Measurements from ENCODE around the gene NINJ1. TPM values are rescaled to one million over a fixed set of nuclear protein-coding genes. Genes with fewer than 3 reads are reported as not detected.

Gene NINJ1
- total RNA-seq, 1 donor from 2014 or later: 13.4 TPM

DNA sequence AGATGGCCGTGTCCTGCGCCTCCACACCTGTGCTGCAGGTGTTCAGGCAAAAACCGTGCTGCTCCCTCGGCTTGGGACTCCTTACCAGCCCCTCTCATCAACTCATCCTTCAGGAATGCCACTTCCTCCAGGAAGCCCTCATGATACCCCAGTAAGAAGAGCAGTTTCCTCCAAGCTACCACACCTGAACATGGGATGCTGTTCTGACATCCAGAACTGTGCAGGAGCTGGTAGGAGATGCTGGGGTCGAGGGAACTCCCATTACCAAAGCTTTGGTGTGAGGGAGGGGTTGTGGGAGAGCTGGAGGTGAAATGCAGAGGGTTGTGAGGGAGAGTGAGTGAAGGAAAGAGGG is 19.1 kb downstream of the NINJ1 start:
- TF ChIP-seq, protein P1, sequence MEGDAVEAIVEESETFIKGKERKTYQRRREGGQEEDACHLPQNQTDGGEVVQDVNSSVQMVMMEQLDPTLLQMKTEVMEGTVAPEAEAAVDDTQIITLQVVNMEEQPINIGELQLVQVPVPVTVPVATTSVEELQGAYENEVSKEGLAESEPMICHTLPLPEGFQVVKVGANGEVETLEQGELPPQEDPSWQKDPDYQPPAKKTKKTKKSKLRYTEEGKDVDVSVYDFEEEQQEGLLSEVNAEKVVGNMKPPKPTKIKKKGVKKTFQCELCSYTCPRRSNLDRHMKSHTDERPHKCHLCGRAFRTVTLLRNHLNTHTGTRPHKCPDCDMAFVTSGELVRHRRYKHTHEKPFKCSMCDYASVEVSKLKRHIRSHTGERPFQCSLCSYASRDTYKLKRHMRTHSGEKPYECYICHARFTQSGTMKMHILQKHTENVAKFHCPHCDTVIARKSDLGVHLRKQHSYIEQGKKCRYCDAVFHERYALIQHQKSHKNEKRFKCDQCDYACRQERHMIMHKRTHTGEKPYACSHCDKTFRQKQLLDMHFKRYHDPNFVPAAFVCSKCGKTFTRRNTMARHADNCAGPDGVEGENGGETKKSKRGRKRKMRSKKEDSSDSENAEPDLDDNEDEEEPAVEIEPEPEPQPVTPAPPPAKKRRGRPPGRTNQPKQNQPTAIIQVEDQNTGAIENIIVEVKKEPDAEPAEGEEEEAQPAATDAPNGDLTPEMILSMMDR (IDR thresholded peaks at IDR 0.05; ENCODE audit: insufficient read depth, low read length, severe bottlenecking): no peak
- no peak overlapping the region for H3K4me3 ChIP-seq (ENCODE audit: low read depth, low read length)
- no peak for FAIRE-seq
- H3K36me3 ChIP-seq (ENCODE audit: control insufficient read depth, insufficient read depth, low read length): peaks cover 12% of the 10 kb centered on the region
- H3K27me3 ChIP-seq (ENCODE audit: control insufficient read depth, insufficient read depth, low read length): no peaks in the 10 kb centered on the region
- no peak for DNase-seq (ENCODE audit: low read depth)

DNA sequence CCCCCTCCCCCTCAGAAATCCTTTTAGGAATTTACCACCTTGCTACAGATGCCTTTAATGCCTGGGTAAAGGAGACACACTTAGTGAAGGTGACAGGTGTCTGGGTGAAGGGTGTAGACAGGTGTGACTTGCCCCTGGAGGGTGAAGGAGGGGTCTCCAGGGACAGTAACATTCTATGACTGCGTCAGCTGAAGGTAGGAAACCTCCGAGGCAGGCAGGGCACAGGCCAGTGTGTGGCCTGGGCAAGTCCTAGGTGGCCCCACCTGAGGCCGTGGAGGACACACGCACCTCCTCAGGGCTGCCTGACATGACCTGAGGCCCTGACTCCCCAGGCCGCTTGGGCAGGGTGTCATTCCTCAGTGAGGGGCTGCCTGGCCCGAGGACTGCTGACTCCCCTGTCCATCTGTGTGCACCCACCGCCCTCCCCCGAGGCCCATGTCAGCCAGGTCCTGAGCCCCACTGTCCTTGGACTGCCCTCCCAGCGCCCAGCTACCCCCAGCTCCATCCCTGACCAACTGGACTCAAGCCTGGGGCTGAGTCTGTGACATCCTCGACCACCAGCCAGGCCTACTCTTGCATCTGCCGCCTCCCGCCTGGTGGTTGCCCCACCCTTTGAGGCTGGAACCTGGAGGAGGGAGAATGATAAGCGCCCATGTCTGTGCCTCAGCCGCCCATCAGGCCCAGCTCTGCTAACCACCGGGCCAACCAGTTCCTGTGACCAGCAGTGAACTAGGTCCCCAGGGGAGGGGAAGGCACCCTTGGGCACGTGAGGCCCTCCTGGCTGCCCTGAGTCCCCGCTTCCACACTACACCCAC is 19.7 kb downstream of the NINJ1 start:
- Histone ChIP-seq H3K27me3 (ENCODE audit: control insufficient read depth, insufficient read depth, low read length) (no peaks in the 10 kb centered on the region), H3K36me3 (ENCODE audit: control insufficient read depth, insufficient read depth, low read length) (peaks cover 13% of the 10 kb centered on the region), H3K4me3 (ENCODE audit: low read depth, low read length) (no peak overlapping the region)
- TF ChIP-seq, protein P1 (IDR thresholded peaks at IDR 0.05; ENCODE audit: insufficient read depth, low read length, severe bottlenecking): no peak
- FAIRE-seq (no peak), DNase-seq (ENCODE audit: low read depth) (no peak)

DNA sequence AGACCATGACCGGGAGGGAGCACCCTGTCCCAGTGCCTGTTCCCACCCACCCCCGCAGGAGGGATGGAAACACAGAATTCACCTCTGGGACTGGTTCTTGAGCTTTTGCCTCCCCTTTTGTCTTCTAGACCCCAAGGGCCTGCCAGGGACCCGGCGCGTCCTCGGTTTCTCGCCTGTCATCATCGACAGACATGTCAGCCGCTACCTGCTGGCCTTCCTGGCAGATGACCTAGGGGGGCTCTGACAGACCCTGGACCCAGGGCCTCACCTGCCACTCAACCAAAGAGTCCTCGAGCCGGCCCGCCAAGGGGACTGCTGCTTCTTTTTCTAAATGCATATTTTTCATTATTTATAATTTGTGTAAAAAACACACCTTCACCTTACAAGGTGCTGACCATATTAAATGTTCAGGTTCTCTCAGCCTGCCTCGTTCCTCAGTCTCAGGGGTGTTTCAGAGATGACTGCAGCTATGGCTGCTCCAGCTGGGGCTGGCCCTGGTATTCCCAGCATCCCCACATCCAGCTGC is 21.1 kb downstream of the NINJ1 start:
- FAIRE-seq (no peak), DNase-seq (ENCODE audit: low read depth) (no peak)
- H3K27me3 ChIP-seq (ENCODE audit: control insufficient read depth, insufficient read depth, low read length): no peaks in the 10 kb centered on the region
- TF ChIP-seq, protein P1 (IDR thresholded peaks at IDR 0.05; ENCODE audit: insufficient read depth, low read length, severe bottlenecking): no peak
- H3K4me3 ChIP-seq (ENCODE audit: low read depth, low read length): no peak overlapping the region
- peaks cover 17% of the 10 kb centered on the region for H3K36me3 ChIP-seq (ENCODE audit: control insufficient read depth, insufficient read depth, low read length)

DNA sequence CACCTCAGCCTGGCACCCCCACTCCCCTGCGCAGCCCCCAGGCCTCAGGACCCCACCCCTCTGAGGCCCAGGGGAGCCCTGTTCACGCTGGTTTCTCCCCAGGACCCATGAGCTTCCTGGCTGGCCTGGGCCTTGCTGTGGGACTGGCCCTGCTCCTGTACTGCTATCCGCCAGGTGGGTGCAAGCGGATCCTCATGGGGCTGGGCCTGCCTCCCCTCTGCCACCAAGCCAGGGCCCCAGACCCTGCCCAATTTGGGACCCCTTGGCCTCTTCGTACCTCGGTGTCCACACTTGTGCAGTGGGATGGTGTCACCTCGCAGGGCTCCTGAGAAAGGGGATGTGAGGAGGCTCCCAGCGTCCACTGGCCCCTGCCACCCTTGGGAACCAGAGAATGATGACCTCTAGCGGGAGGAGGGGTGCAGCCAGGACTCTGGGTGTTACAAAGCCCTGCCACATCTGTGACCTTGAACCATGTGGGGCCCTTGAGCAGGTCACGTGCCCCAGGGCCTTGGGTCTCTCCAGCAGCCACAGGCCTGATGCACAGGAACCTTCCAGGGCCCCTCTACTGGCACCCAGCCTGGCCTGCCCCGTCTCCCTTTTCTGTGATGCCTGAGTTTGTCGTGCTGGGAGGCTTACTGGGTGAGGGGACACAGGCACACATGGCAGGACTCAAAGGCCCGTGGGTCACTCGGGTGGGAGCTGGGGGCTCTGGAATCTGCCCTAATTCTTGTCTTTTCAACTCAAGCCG is 21.8 kb downstream of the NINJ1 start:
- DNase-seq (ENCODE audit: low read depth) (no peak), FAIRE-seq (no peak)
- TF ChIP-seq, protein P1 (IDR thresholded peaks at IDR 0.05; ENCODE audit: insufficient read depth, low read length, severe bottlenecking): no peak

DNA sequence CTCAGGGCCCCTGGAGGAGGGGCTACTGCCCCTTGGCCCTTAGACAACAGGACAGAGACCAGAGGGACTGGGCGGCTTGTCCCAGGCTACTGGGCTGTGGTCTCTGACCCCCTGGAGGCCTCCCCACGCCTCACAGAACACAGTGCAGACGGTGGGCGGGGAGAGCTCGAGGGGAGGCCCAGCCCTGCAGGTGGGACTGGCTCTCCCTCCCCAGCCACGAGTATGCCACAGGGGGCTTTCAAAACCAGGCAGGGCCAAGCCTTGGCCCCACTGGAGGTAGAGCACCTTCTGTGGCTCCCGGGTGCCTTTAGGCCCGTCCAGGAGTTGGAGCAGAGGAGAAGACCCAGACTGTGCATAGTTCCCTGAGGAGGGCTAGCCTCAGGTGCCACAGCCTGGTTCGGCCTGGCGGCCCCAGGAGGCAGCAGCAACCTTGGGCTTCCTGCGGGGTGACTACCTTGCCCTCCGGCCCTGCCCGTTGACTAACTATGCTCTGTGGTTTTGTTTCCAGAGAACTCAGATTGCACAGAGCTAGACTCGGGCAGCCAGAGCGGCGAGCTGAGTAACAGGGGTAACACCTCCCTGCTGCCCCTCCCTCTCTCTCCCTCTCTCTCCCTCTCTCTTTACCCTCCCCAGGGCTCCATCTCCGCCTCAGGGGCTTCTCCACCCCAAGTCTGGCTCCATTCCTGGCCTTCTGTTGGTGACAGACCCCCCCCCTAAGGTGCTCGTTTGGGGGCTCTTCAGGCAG is 22.5 kb downstream of the NINJ1 start:
- DNase-seq (ENCODE audit: low read depth) (peak; percentile 79), FAIRE-seq (no peak)
- H3K27me3 ChIP-seq (ENCODE audit: control insufficient read depth, insufficient read depth, low read length): no peaks in the 10 kb centered on the region
- TF ChIP-seq, protein P1 (IDR thresholded peaks at IDR 0.05; ENCODE audit: insufficient read depth, low read length, severe bottlenecking): no peak
- no peak overlapping the region for H3K4me3 ChIP-seq (ENCODE audit: low read depth, low read length)
- H3K36me3 ChIP-seq (ENCODE audit: control insufficient read depth, insufficient read depth, low read length): peaks cover 20% of the 10 kb centered on the region

More for the DNA sequence above, 21.8 kb downstream of the NINJ1 start:
- Histone ChIP-seq H3K36me3 (ENCODE audit: control insufficient read depth, insufficient read depth, low read length) (peaks cover 20% of the 10 kb centered on the region), H3K27me3 (ENCODE audit: control insufficient read depth, insufficient read depth, low read length) (no peaks in the 10 kb centered on the region), H3K4me3 (ENCODE audit: low read depth, low read length) (no peak overlapping the region)
